Smooth muscle cell (in vitro differentiated cells): Measurements from ENCODE around the gene RNASEH2C. TPM values are rescaled to one million over a fixed set of nuclear protein-coding genes. Genes with fewer than 3 reads are reported as not detected.

Experiments used
- DNase-seq: peaks from one replicate; lab custom pipeline; 2025; ENCODE audit not compliant: unreplicated experiment; lab: John Stamatoyannopoulos, UW
- H2AFZ ChIP-seq: fragments of 200-600 bp; sonication (generic); 2 replicates; pipeline ENCODE4 v1.6.0; 2016; ENCODE audit warnings: antibody characterized with exemption, low read depth, mild to moderate bottlenecking
- H3F3A ChIP-seq: fragments of 200-600 bp; sonication (generic); 2 replicates; pipeline ENCODE4 v1.6.0; 2017; ENCODE audit warnings: antibody characterized with exemption, low read depth
- H3K27ac ChIP-seq: fragments of 200-600 bp; sonication (generic); 2 replicates; pipeline ENCODE4 v1.5.1; 2016; ENCODE audit warnings: low read depth, mild to moderate bottlenecking
- H3K27me3 ChIP-seq: fragments of 200-600 bp; sonication (generic); 2 replicates; pipeline ENCODE4 v1.6.1; 2016; ENCODE audit warnings: low read depth, mild to moderate bottlenecking
- H3K36me3 ChIP-seq: fragments of 200-600 bp; sonication (generic); 2 replicates; pipeline ENCODE4 v1.5.1; 2016; ENCODE audit warnings: low read depth
- H3K4me1 ChIP-seq: fragments of 200-600 bp; sonication (generic); 2 replicates; pipeline ENCODE4 v1.5.1; 2016; ENCODE audit warnings: low read depth
- H3K4me2 ChIP-seq: fragments of 200-600 bp; sonication (generic); 2 replicates; pipeline ENCODE4 v1.6.0; 2016; ENCODE audit warnings: mild to moderate bottlenecking
- H3K4me3 ChIP-seq: fragments of 200-600 bp; sonication (generic); 2 replicates; pipeline ENCODE4 v1.5.1; 2016; ENCODE audit warnings: mild to moderate bottlenecking
- H3K79me2 ChIP-seq: fragments of 200-600 bp; sonication (generic); 2 replicates; pipeline ENCODE4 v1.6.0; 2016; ENCODE audit warnings: low read depth, mild to moderate bottlenecking
- H3K9ac ChIP-seq: fragments of 200-600 bp; sonication (generic); 2 replicates; pipeline ENCODE4 v1.6.0; 2016; ENCODE audit warnings: low read depth
- H3K9me3 ChIP-seq: fragments of 200-600 bp; sonication (generic); replicated peaks from 2 replicates; pipeline ENCODE4 v1.5.1; 2016; ENCODE audit warnings: low read depth
- H4K20me1 ChIP-seq: fragments of 200-600 bp; sonication (generic); 2 replicates; pipeline ENCODE4 v1.6.0; 2016; ENCODE audit warnings: low read depth
- CTCF ChIP-seq: fragments of 200-600 bp; sonication (generic); IDR thresholded peaks from 2 replicates; pipeline ENCODE4 v1.5.1; 2017; ENCODE audit warnings: borderline replicate concordance, mild to moderate bottlenecking, antibody characterized with exemption; ENCODE audit not compliant: insufficient read depth, poor library complexity, severe bottlenecking
- WGBS: methylation state at CpG from one replicate; pipeline ENCODE4 v1.1.7; 2016; ENCODE audit warnings: low lambda C conversion rate; 5-methylcytosine and 5-hydroxymethylcytosine counted together
- polyA plus RNA-seq: library from polyadenylated mRNA; unstranded; fragments of >200 nt; fragmentation: Nextera tagmentation; extraction: Ambion mirVana; gene quantifications from 2 replicates; pipeline ENCODE4 v1.2.1, GENCODE V29; 2016
- total RNA-seq: library from RNA; depleted of rRNA; stranded (reverse); fragments of >200 nt; gene quantifications from 2 replicates; pipeline ENCODE4 v1.2.3, GENCODE V29; 2014

Gene RNASEH2C
- total and polyA plus RNA-seq, 2 experiments from 2014 or later, result 20.9 to 56.8 TPM

- Histone ChIP-seq H3K27ac (no peak overlapping the region), H3K36me3 (no peaks in the 10 kb centered on the region), H3K4me3 (no peak overlapping the region), H3F3A (no peaks in the 10 kb centered on the region), H3K9ac (no peak overlapping the region), H3K4me1 (no peaks in the 10 kb centered on the region), H2AFZ (no peak overlapping the region), H3K27me3 (peaks cover 7% of the 10 kb centered on the region), H4K20me1 (no peaks in the 10 kb centered on the region), H3K9me3 (no peaks in the 10 kb centered on the region), H3K4me2 (no peak overlapping the region), H3K79me2 (no peaks in the 10 kb centered on the region)
- DNase-seq, result no peak
- TF ChIP-seq CTCF, result peak; percentile 25
- 82% methylated on average over 18 of the region's 18 CpGs for WGBS
These were observed 23.6 kb upstream of the RNASEH2C start for GRCh38 chr11:65744026-65744698.

- H2AFZ ChIP-seq, result no peak overlapping the region
- peaks cover 2% of the 10 kb centered on the region for H3K27me3 ChIP-seq
These were observed 23.1 kb upstream of the RNASEH2C start for GRCh38 chr11:65743681-65744025.

GRCh38 chr11:65742353-65742752, 21.8 kb upstream of the RNASEH2C start:
- Histone ChIP-seq H3F3A (no peaks in the 10 kb centered on the region), H3K27me3 (no peaks in the 10 kb centered on the region), H3K4me1 (no peaks in the 10 kb centered on the region), H3K4me2 (no peak overlapping the region), H4K20me1 (no peaks in the 10 kb centered on the region), H3K9ac (no peak overlapping the region), H2AFZ (no peak overlapping the region), H3K27ac (no peak overlapping the region), H3K9me3 (no peaks in the 10 kb centered on the region), H3K4me3 (no peak overlapping the region), H3K79me2 (no peaks in the 10 kb centered on the region), H3K36me3 (no peaks in the 10 kb centered on the region)
- WGBS, result 95% methylated on average over 1 of the region's 1 CpG
- TF ChIP-seq CTCF, result no peak
- DNase-seq, result no peak

More at GRCh38 chr11:65743681-65744025, 23.1 kb upstream of the RNASEH2C start:
- H3F3A ChIP-seq, result no peaks in the 10 kb centered on the region
- H3K4me1 ChIP-seq, result no peaks in the 10 kb centered on the region
- no peaks in the 10 kb centered on the region for H3K9me3 ChIP-seq
- H3K4me2 ChIP-seq, result no peak overlapping the region
- no peak for DNase-seq
- H3K36me3 ChIP-seq, result no peaks in the 10 kb centered on the region
- no peak for TF ChIP-seq CTCF
- no peak overlapping the region for H3K4me3 ChIP-seq
- WGBS, result 78% methylated on average over 10 of the region's 10 CpGs
- H3K79me2 ChIP-seq, result no peaks in the 10 kb centered on the region
- H3K9ac ChIP-seq, result no peak overlapping the region
- H4K20me1 ChIP-seq, result no peaks in the 10 kb centered on the region
- no peak overlapping the region for H3K27ac ChIP-seq

GRCh38 chr11:65741185-65741584, 20.6 kb upstream of the RNASEH2C start:
- no peaks in the 10 kb centered on the region for H3F3A ChIP-seq
- H3K9me3 ChIP-seq, result no peaks in the 10 kb centered on the region
- no peaks in the 10 kb centered on the region for H4K20me1 ChIP-seq
- H2AFZ ChIP-seq, result no peak overlapping the region
- no peak for DNase-seq
- WGBS, result 84% methylated on average over 8 of the region's 8 CpGs
- TF ChIP-seq CTCF, result no peak
- H3K4me3 ChIP-seq, result no peak overlapping the region
- H3K36me3 ChIP-seq, result no peaks in the 10 kb centered on the region
- no peaks in the 10 kb centered on the region for H3K79me2 ChIP-seq
- H3K27ac ChIP-seq, result no peak overlapping the region
- H3K27me3 ChIP-seq, result no peaks in the 10 kb centered on the region
- H3K4me1 ChIP-seq, result no peaks in the 10 kb centered on the region
- H3K4me2 ChIP-seq, result no peak overlapping the region
- H3K9ac ChIP-seq, result no peak overlapping the region
